SK-N-SH treated with all-trans-retinoic acid at 6 μM for 48 hours (cell line): ENCODE measurements around the gene RPRD1B.

Source experiments
- ATAC-seq: fragments of 200-7000 bp; cut with Tn5 transposase; 3 replicates; pipeline ENCODE4 v1.9.1; 2020; ENCODE audit warnings: mild to moderate bottlenecking, moderate library complexity
- ARNTL ChIP-seq: fragments of 450-650 bp; formaldehyde crosslinking; IDR thresholded peaks from 2 replicates; pipeline ENCODE4 v1.5.0; 2020; ENCODE audit warnings: low read depth, mild to moderate bottlenecking, moderate library complexity, borderline replicate concordance
- BACH2 ChIP-seq: fragments of 250-450 bp; sonication (Bioruptor Pico); IDR thresholded peaks from 2 replicates; pipeline ENCODE4 v1.9.0; 2021; ENCODE audit warnings: mild to moderate bottlenecking, borderline replicate concordance
- CREB5 ChIP-seq: fragments of 250-450 bp; sonication (Bioruptor Pico); IDR thresholded peaks from 2 replicates; pipeline ENCODE4 v1.5.1; 2020; ENCODE audit warnings: low read depth, mild to moderate bottlenecking, moderate library complexity
- CSDC2 ChIP-seq: fragments of 250-450 bp; sonication (Bioruptor Pico); IDR thresholded peaks from 2 replicates; pipeline ENCODE4 v1.5.0; 2020; ENCODE audit warnings: mild to moderate bottlenecking, moderate library complexity
- CSRNP3 ChIP-seq: fragments of 250-450 bp; sonication (Bioruptor Pico); IDR thresholded peaks from 2 replicates; pipeline ENCODE4 v1.5.1; 2021; ENCODE audit warnings: mild to moderate bottlenecking, moderate library complexity
- ESRRG ChIP-seq: fragments of 250-450 bp; sonication (Bioruptor Pico); IDR thresholded peaks from 2 replicates; pipeline ENCODE4 v1.6.1; 2021; ENCODE audit warnings: mild to moderate bottlenecking
- GLIS3 ChIP-seq: fragments of 250-450 bp; sonication (Bioruptor Pico); IDR thresholded peaks from 2 replicates; pipeline ENCODE4 v1.5.0; 2020; ENCODE audit warnings: mild to moderate bottlenecking, moderate library complexity
- ISL1 ChIP-seq: fragments of 250-450 bp; sonication (Bioruptor Pico); IDR thresholded peaks from 2 replicates; pipeline ENCODE4 v2.1.2; 2022; ENCODE audit warnings: mild to moderate bottlenecking, moderate library complexity
- OSR1 ChIP-seq: fragments of 250-450 bp; sonication (Bioruptor Pico); IDR thresholded peaks from 2 replicates; pipeline ENCODE4 v1.8.0; 2022; ENCODE audit warnings: moderate library complexity, mild to moderate bottlenecking, inconsistent platforms
- PATZ1 ChIP-seq: fragments of 250-450 bp; sonication (Bioruptor Pico); IDR thresholded peaks from 2 replicates; pipeline ENCODE4 v1.8.0; 2020; ENCODE audit warnings: mild to moderate bottlenecking, moderate library complexity, borderline replicate concordance
- POU6F1 ChIP-seq: fragments of 250-450 bp; sonication (Bioruptor Pico); IDR thresholded peaks from 2 replicates; pipeline ENCODE4 v1.8.0; 2021; ENCODE audit warnings: low read depth, mild to moderate bottlenecking, moderate library complexity, borderline replicate concordance
- PPARA ChIP-seq: fragments of 250-450 bp; sonication (Bioruptor Pico); IDR thresholded peaks from 2 replicates; pipeline ENCODE4 v1.5.0; 2020; ENCODE audit warnings: mild to moderate bottlenecking, borderline replicate concordance
- RARB ChIP-seq: fragments of 250-450 bp; sonication (Bioruptor Pico); IDR thresholded peaks from 2 replicates; pipeline ENCODE4 v1.8.0; 2021; ENCODE audit warnings: mild to moderate bottlenecking, moderate library complexity
- SNAI2 ChIP-seq: fragments of 250-450 bp; sonication (Bioruptor Pico); IDR thresholded peaks from 2 replicates; pipeline ENCODE4 v1.5.0; 2020; ENCODE audit warnings: mild to moderate bottlenecking, moderate library complexity
- TCF4 ChIP-seq: fragments of 250-450 bp; sonication (Bioruptor Pico); IDR thresholded peaks from 2 replicates; pipeline ENCODE4 v1.8.0; 2021; ENCODE audit warnings: mild to moderate bottlenecking, moderate library complexity, borderline replicate concordance
- TOX ChIP-seq: fragments of 250-450 bp; sonication (Bioruptor Pico); IDR thresholded peaks from 2 replicates; pipeline ENCODE4 v1.8.0; 2021; ENCODE audit warnings: mild to moderate bottlenecking, moderate library complexity, borderline replicate concordance
- TSHZ2 ChIP-seq: fragments of 250-450 bp; sonication (Bioruptor Pico); IDR thresholded peaks from 2 replicates; pipeline ENCODE4 v1.5.0; 2020; ENCODE audit warnings: mild to moderate bottlenecking, moderate library complexity
- ZC3H10 ChIP-seq: fragments of 250-450 bp; sonication (Bioruptor Pico); IDR thresholded peaks from 2 replicates; pipeline ENCODE4 v1.5.1; 2021; ENCODE audit warnings: mild to moderate bottlenecking, moderate library complexity
- ZFP3 ChIP-seq: fragments of 250-450 bp; sonication (Bioruptor Pico); IDR thresholded peaks from 2 replicates; pipeline ENCODE4 v1.5.0; 2020; ENCODE audit warnings: mild to moderate bottlenecking, moderate library complexity
- ZFP30 ChIP-seq: fragments of 450-650 bp; formaldehyde crosslinking; IDR thresholded peaks from 2 replicates; pipeline ENCODE4 v1.5.0; 2022; ENCODE audit warnings: mild to moderate bottlenecking, moderate library complexity
- ZNF565 ChIP-seq: fragments of 450-650 bp; formaldehyde crosslinking; conservative IDR thresholded peaks from 2 replicates; pipeline ENCODE4 v1.5.0; 2020; ENCODE audit warnings: low read depth, mild to moderate bottlenecking, moderate library complexity
- ZNF70 ChIP-seq: fragments of 450-650 bp; formaldehyde crosslinking; IDR thresholded peaks from 2 replicates; pipeline ENCODE4 v1.5.0; 2020; ENCODE audit warnings: mild to moderate bottlenecking, moderate library complexity
- ZNF8 ChIP-seq: fragments of 450-650 bp; formaldehyde crosslinking; IDR thresholded peaks from 2 replicates; pipeline ENCODE4 v1.5.0; 2020; ENCODE audit warnings: mild to moderate bottlenecking, moderate library complexity

Gene RPRD1B

GRCh38 chr20:38112261-38112929 lies 78.8 kb downstream of the RPRD1B start:
- no peak for TF ChIP-seq RARB (CRISPR knock-in tag)
- no peak for TF ChIP-seq ZFP3 (CRISPR knock-in tag)
- TF ChIP-seq BACH2 (CRISPR knock-in tag) = no peak
- TF ChIP-seq ISL1 (CRISPR knock-in tag) = no peak
- no peak for TF ChIP-seq CSDC2 (CRISPR knock-in tag)
- no peak for TF ChIP-seq ZFP30 (CRISPR knock-in tag)
- no peak for TF ChIP-seq TCF4 (CRISPR knock-in tag)
- TF ChIP-seq PPARA (CRISPR knock-in tag) = no peak
- TF ChIP-seq POU6F1 = no peak
- ATAC-seq = no peak

- ATAC-seq = no peak
- TF ChIP-seq OSR1 (CRISPR knock-in tag) (no peak), CSDC2 (CRISPR knock-in tag) (no peak), PATZ1 (CRISPR knock-in tag) (no peak), TCF4 (CRISPR knock-in tag) (no peak), SNAI2 (CRISPR knock-in tag) (no peak), TOX (CRISPR knock-in tag) (no peak), TSHZ2 (CRISPR knock-in tag) (no peak), RARB (CRISPR knock-in tag) (no peak), BACH2 (CRISPR knock-in tag) (no peak), ZC3H10 (no peak), CSRNP3 (CRISPR knock-in tag) (no peak), POU6F1 (no peak), GLIS3 (no peak), ARNTL (CRISPR knock-in tag) (no peak)
These were observed 79.4 kb downstream of the RPRD1B start for GRCh38 chr20:38112930-38113294.

GRCh38 chr20:38113401-38114325 lies 80.1 kb downstream of the RPRD1B start:
- ATAC-seq = 0 out of 3 replicates have a peak, but pooled peaks have one; percentile 4
- TF ChIP-seq ARNTL (CRISPR knock-in tag) (no peak), ESRRG (CRISPR knock-in tag) (no peak), RARB (CRISPR knock-in tag) (no peak), CSRNP3 (CRISPR knock-in tag) (no peak), ZFP30 (CRISPR knock-in tag) (no peak), CREB5 (no peak), ZNF70 (CRISPR knock-in tag) (no peak), GLIS3 (no peak), ZNF8 (CRISPR knock-in tag) (no peak), CSDC2 (CRISPR knock-in tag) (no peak), ISL1 (CRISPR knock-in tag) (no peak), BACH2 (CRISPR knock-in tag) (no peak), OSR1 (CRISPR knock-in tag) (no peak), ZNF565 (CRISPR knock-in tag) (no peak), ZC3H10 (no peak), PPARA (CRISPR knock-in tag) (no peak), SNAI2 (CRISPR knock-in tag) (no peak)
